DMS153 (cell line): ENCODE data around the gene PAMR1.
A peak's percentile ranks its signal among the peaks of the same experiment; 100 is the strongest.
"Not testable (repeated sequence)": the region's sequence is repeated elsewhere in the genome, so short reads cannot be mapped to it uniquely, and the experiment has no call there.

ENCODE experiments used
- DNase-seq: peaks from one replicate; lab custom pipeline; 2025; lab: John Stamatoyannopoulos, UW

The PAMR1 gene

GRCh38 chr11:35545391-35546003 is 20.1 kb upstream of the PAMR1 start:
- no peak for DNase-seq

- DNase-seq, result no peak
Observed at GRCh38 chr11:35543481-35543880, 18.1 kb upstream of the PAMR1 start.

GRCh38 chr11:35541621-35542375 is 16.4 kb upstream of the PAMR1 start:
- DNase-seq, result no peak

GRCh38 chr11:35540526-35540925 is 15.1 kb upstream of the PAMR1 start:
- no peak for DNase-seq

- no peak for DNase-seq
Observed at GRCh38 chr11:35539781-35540281, 14.4 kb upstream of the PAMR1 start.

GRCh38 chr11:35539256-35539655 is 13.8 kb upstream of the PAMR1 start:
- no peak for DNase-seq

GRCh38 chr11:35536470-35536869 is 11.1 kb upstream of the PAMR1 start:
- peak; percentile 58 for DNase-seq

GRCh38 chr11:35531246-35531645 is 5.8 kb upstream of the PAMR1 start:
- DNase-seq, result no peak

- no peak for DNase-seq
Observed at GRCh38 chr11:35529971-35530495, 4.6 kb upstream of the PAMR1 start.

GRCh38 chr11:35526370-35526792 is 965 bp upstream of the PAMR1 start:
- DNase-seq, result no peak

- no peak for DNase-seq
Observed at GRCh38 chr11:35524780-35525179, 636 bp downstream of the PAMR1 start.

GRCh38 chr11:35523861-35524260 is 1.6 kb downstream of the PAMR1 start:
- DNase-seq, result no peak

GRCh38 chr11:35523331-35523768 is 2.1 kb downstream of the PAMR1 start:
- DNase-seq, result no peak

GRCh38 chr11:35522091-35522490 is 3.3 kb downstream of the PAMR1 start:
- not testable (repeated sequence) for DNase-seq

GRCh38 chr11:35520376-35520775 is 5.0 kb downstream of the PAMR1 start:
- no peak for DNase-seq

- no peak for DNase-seq
Observed at GRCh38 chr11:35518766-35519165, 6.7 kb downstream of the PAMR1 start.

- DNase-seq, result no peak
Observed at GRCh38 chr11:35517481-35517880, 7.9 kb downstream of the PAMR1 start.

- DNase-seq, result peak; percentile 49
Observed at GRCh38 chr11:35516403-35516802, 9.0 kb downstream of the PAMR1 start.

- DNase-seq, result no peak
Observed at GRCh38 chr11:35515224-35515623, 10.2 kb downstream of the PAMR1 start.

GRCh38 chr11:35514481-35514880 is 10.9 kb downstream of the PAMR1 start:
- no peak for DNase-seq

- DNase-seq, result no peak
Observed at GRCh38 chr11:35511666-35512065, 13.8 kb downstream of the PAMR1 start.

GRCh38 chr11:35507688-35508087 is 17.7 kb downstream of the PAMR1 start:
- no peak for DNase-seq

- no peak for DNase-seq
Observed at GRCh38 chr11:35501776-35502175, 23.6 kb downstream of the PAMR1 start.
